OCI-LY1 (cell line): ENCODE results near the gene HEXIM2.

Experiments
- CTCF ChIP-seq: fragments of 200-600 bp; sonication (generic), shearing (Covaris generic); IDR thresholded peaks from 2 replicates; pipeline ENCODE4 v1.5.1; 2017; ENCODE audit warnings: mild to moderate bottlenecking, antibody characterized with exemption, low read length, moderate library complexity, mixed read lengths
- EZH2 ChIP-seq: fragments of 200-600 bp; sonication (generic), shearing (Covaris generic); IDR thresholded peaks from 2 replicates; pipeline ENCODE4 v1.8.0; 2017; ENCODE audit warnings: borderline replicate concordance, mixed run types, mild to moderate bottlenecking, antibody characterized with exemption, low read length, moderate library complexity, mixed read lengths

- TF ChIP-seq CTCF: no peak
- no peak for TF ChIP-seq EZH2
These were observed 22.5 kb downstream of the HEXIM2 start for GRCh38 chr17:45184144-45184543.
